HepG2 (cell line): ENCODE measurements around the gene GRIN2C. TPM values are rescaled to one million over a fixed set of nuclear protein-coding genes. Genes with fewer than 3 reads are reported as not detected.

ENCODE experiments used
- ARID4A ChIP-seq: sonication (generic); formaldehyde crosslinking; IDR thresholded peaks from 2 replicates; pipeline ENCODE4 v1.5.0; 2020; ENCODE audit warnings: mild to moderate bottlenecking, missing genetic modification reagents, borderline replicate concordance
- CBFB ChIP-seq: sonication (generic); formaldehyde crosslinking; IDR thresholded peaks from 2 replicates; pipeline ENCODE4 v1.4.0; 2020; ENCODE audit warnings: missing genetic modification reagents
- HMGXB4 ChIP-seq, 2 experiments: sonication (generic) in 1 of 2; formaldehyde crosslinking in 1 of 2; IDR thresholded peaks; 2 replicates each; pipeline versions ENCODE4 v1.4.0 to v1.6.1; 2018 to 2020; ENCODE audit warnings: missing genetic modification reagents in 2 of 2, borderline replicate concordance in 1 of 2, low read depth in 1 of 2, mild to moderate bottlenecking in 1 of 2, missing biosample characterization in 1 of 2
- HNRNPK ChIP-seq: fragments of 200-400 bp; formaldehyde crosslinking; IDR thresholded peaks from 2 replicates; pipeline ENCODE4 v1.6.1; 2018; ENCODE audit warnings: low read length, low read depth, moderate library complexity, mild to moderate bottlenecking; ENCODE audit not compliant: poor library complexity, severe bottlenecking
- HOXA5 ChIP-seq: sonication (generic); formaldehyde crosslinking; IDR thresholded peaks from 2 replicates; pipeline ENCODE4 v1.4.0; 2020; ENCODE audit warnings: missing genetic modification reagents
- MAF1 ChIP-seq: sonication (generic); formaldehyde crosslinking; IDR thresholded peaks from 2 replicates; pipeline ENCODE4 v1.5.0; 2020; ENCODE audit warnings: missing genetic modification reagents, borderline replicate concordance
- MEIS2 ChIP-seq: sonication (generic); formaldehyde crosslinking; IDR thresholded peaks from 2 replicates; pipeline ENCODE4 v1.9.0; 2021; ENCODE audit warnings: mild to moderate bottlenecking, missing genetic modification reagents
- MIER2 ChIP-seq: IDR thresholded peaks from 2 replicates; pipeline ENCODE4 v1.6.1; 2016; ENCODE audit warnings: missing biosample characterization, missing genetic modification reagents
- NCOA1 ChIP-seq: sonication (generic); formaldehyde crosslinking; IDR thresholded peaks from 2 replicates; pipeline ENCODE4 v1.9.0; 2021; ENCODE audit warnings: missing genetic modification reagents
- NCOA2 ChIP-seq: sonication (generic); formaldehyde crosslinking; IDR thresholded peaks from 2 replicates; pipeline ENCODE4 v1.8.0; 2022; ENCODE audit warnings: inconsistent platforms
- NFAT5 ChIP-seq: sonication (generic); formaldehyde crosslinking; IDR thresholded peaks from 2 replicates; pipeline ENCODE4 v1.4.0; 2020; ENCODE audit warnings: missing genetic modification reagents
- PAF1 ChIP-seq: IDR thresholded peaks from 2 replicates; pipeline ENCODE4 v1.6.1; 2016; ENCODE audit warnings: missing genetic modification reagents, missing compliant biosample characterization
- PHF20 ChIP-seq: sonication (generic); formaldehyde crosslinking; IDR thresholded peaks from 2 replicates; pipeline ENCODE4 v1.5.0; 2020; ENCODE audit warnings: mild to moderate bottlenecking, missing genetic modification reagents
- PRPF4 ChIP-seq: fragments of 200-400 bp; formaldehyde crosslinking; IDR thresholded peaks from 2 replicates; pipeline ENCODE4 v1.6.1; 2016; ENCODE audit warnings: low read length, low read depth; ENCODE audit not compliant: poor library complexity, severe bottlenecking
- TOE1 ChIP-seq: sonication (generic); formaldehyde crosslinking; IDR thresholded peaks from 2 replicates; pipeline ENCODE4 v1.4.0; 2020; ENCODE audit warnings: mild to moderate bottlenecking, missing genetic modification reagents
- U2AF1 ChIP-seq: fragments of 200-400 bp; formaldehyde crosslinking; optimal IDR thresholded peaks from 2 replicates; pipeline ENCODE3; 2017; ENCODE audit warnings: mild to moderate bottlenecking, low read depth, low read length
- ZNF230 ChIP-seq: sonication (generic); formaldehyde crosslinking; IDR thresholded peaks from 2 replicates; pipeline ENCODE4 v1.4.0; 2020; ENCODE audit warnings: mild to moderate bottlenecking, missing genetic modification reagents
- ZNF253 ChIP-seq: sonication (generic); formaldehyde crosslinking; IDR thresholded peaks from 2 replicates; pipeline ENCODE4 v1.8.0; 2022; ENCODE audit warnings: mild to moderate bottlenecking, missing genetic modification reagents, borderline replicate concordance
- polyA plus RNA-seq, 8 experiments: library from polyadenylated mRNA; depleted of rRNA in 3 of 8; stranded (reverse) in 7 of 8; unstranded in 1 of 8; fragments of >200 nt; fragmentation: Illumina TruSeq in 4 of 8; extraction: Trizol in 4 of 8; gene quantifications; 2 replicates each; pipeline versions ENCODE4 v1.2.1 to v1.2.3, GENCODE V29; 2011 to 2016; ENCODE audit warnings: low read depth in 4 of 8, missing spikeins in 1 of 8, mixed read lengths in 1 of 8; ENCODE audit not compliant: insufficient read depth in 1 of 8
- total RNA-seq, 5 experiments: library from RNA; depleted of rRNA; stranded (reverse); fragments of >200 nt; fragmentation: Illumina TruSeq; extraction: Trizol; gene quantifications; 2 replicates each; pipeline ENCODE4 v1.2.3, GENCODE V29; 2016; ENCODE audit warnings: low read depth in 1 of 5

Gene GRIN2C
- total and polyA plus RNA-seq, 2 of the 13 experiments (the other 11 are each of a cell fraction or from before 2014, with no cell fraction given) = 0.03 to 0.11 TPM

- TF ChIP-seq HNRNPK (peak; percentile 45), NCOA1 (CRISPR knock-in tag) (no peak), MIER2 (CRISPR knock-in tag) (peak; percentile 57; the same call in 1 of the 2 replicates), ZNF253 (CRISPR knock-in tag) (peak; percentile 18; the same call in 1 of the 2 replicates), MAF1 (CRISPR knock-in tag) (no peak; the same call in 1 of the 2 replicates), PHF20 (no peak), TOE1 (no peak), CBFB (0 out of 2 replicates have a peak, but pooled peaks have one; percentile 50), HMGXB4 (CRISPR knock-in tag; IDR thresholded peaks at IDR 0.05; ENCODE audit: borderline replicate concordance in 1 of 2, low read depth in 1 of 2) (peak; percentile 60 to 74; a peak in 2 of 4 replicates), PRPF4 (no peak), PAF1 (no peak), ZNF230 (CRISPR knock-in tag) (0 out of 2 replicates have a peak, but pooled peaks have one; percentile 75), MEIS2 (no peak), NCOA2 (CRISPR knock-in tag) (peak; percentile 48), ARID4A (peak; percentile 53; the same call in 1 of the 2 replicates), HOXA5 (CRISPR knock-in tag) (peak; percentile 96), U2AF1 (no peak), NFAT5 (peak; percentile 85)
These were observed 12.8 kb upstream of the GRIN2C start, which contains the start of gene FDXR (continued) for GRCh38 chr17:74872313-74873036.
